GM20000 (cell line): ENCODE results near the gene UNC93B1.
A peak's percentile ranks its signal among the peaks of the same experiment; 100 is the strongest.
"Not testable (repeated sequence)": the region's sequence is repeated elsewhere in the genome, so short reads cannot be mapped to it uniquely, and the experiment has no call there.

Experiments
- DNase-seq: peaks from one replicate; pipeline ENCODE4 v3.0.0; 2012; ENCODE audit warnings: low spot score
- CTCF ChIP-seq: IDR thresholded peaks from 2 replicates; pipeline ENCODE4 v1.5.1; 2012; ENCODE audit warnings: mild to moderate bottlenecking, control low read depth; ENCODE audit errors: extremely low read depth, missing control alignments

The UNC93B1 gene

GRCh38 chr11:67983951-67984350, 19.9 kb downstream of the UNC93B1 start:
- TF ChIP-seq CTCF, result no peak
- no peak for DNase-seq

GRCh38 chr11:67982255-67982857, 21.5 kb downstream of the UNC93B1 start:
- DNase-seq, result not testable (repeated sequence)

GRCh38 chr11:67981226-67981625, 22.7 kb downstream of the UNC93B1 start:
- DNase-seq, result not testable (repeated sequence)

GRCh38 chr11:67978766-67979418, 25.0 kb downstream of the UNC93B1 start:
- not testable (repeated sequence) for DNase-seq

GRCh38 chr11:67974746-67975145, 29.2 kb downstream of the UNC93B1 start:
- not testable (repeated sequence) for DNase-seq

GRCh38 chr11:67965830-67966348, 38.0 kb downstream of the UNC93B1 start:
- DNase-seq, result not testable (repeated sequence)

- DNase-seq, result not testable (repeated sequence)
Measured at GRCh38 chr11:67964746-67965145, 39.2 kb downstream of the UNC93B1 start.

- DNase-seq, result not testable (repeated sequence)
Measured at GRCh38 chr11:67963879-67964278, 40.0 kb downstream of the UNC93B1 start.

GRCh38 chr11:67963217-67963616, 40.7 kb downstream of the UNC93B1 start:
- not testable (repeated sequence) for DNase-seq

GRCh38 chr11:67956236-67956635, 47.7 kb downstream of the UNC93B1 start:
- DNase-seq, result not testable (repeated sequence)

- DNase-seq, result peak; percentile 92
- TF ChIP-seq CTCF, result peak; percentile 78
Measured at GRCh38 chr11:67955461-67956007, 48.4 kb downstream of the UNC93B1 start.

- DNase-seq, result not testable (repeated sequence)
Measured at GRCh38 chr11:67954971-67955370, 48.9 kb downstream of the UNC93B1 start.

- DNase-seq, result not testable (repeated sequence)
Measured at GRCh38 chr11:67954251-67954650, 49.6 kb downstream of the UNC93B1 start.

GRCh38 chr11:67950705-67951104, 53.2 kb downstream of the UNC93B1 start:
- not testable (repeated sequence) for DNase-seq

GRCh38 chr11:67947785-67948184, 56.1 kb downstream of the UNC93B1 start:
- not testable (repeated sequence) for DNase-seq

GRCh38 chr11:67946403-67946802, 57.5 kb downstream of the UNC93B1 start:
- not testable (repeated sequence) for DNase-seq

GRCh38 chr11:67943406-67943805, 60.5 kb downstream of the UNC93B1 start:
- not testable (repeated sequence) for DNase-seq
